ENCODE measurements around the gene SLC44A3. TPM values are rescaled to one million over a fixed set of nuclear protein-coding genes. Genes with fewer than 3 reads are reported as not detected.

Gene SLC44A3
- total and polyA plus RNA-seq, 2 of the 13 experiments (the other 11 are each of a cell fraction or from before 2014, with no cell fraction given) = 6.8 to 14.1 TPM

DNA sequence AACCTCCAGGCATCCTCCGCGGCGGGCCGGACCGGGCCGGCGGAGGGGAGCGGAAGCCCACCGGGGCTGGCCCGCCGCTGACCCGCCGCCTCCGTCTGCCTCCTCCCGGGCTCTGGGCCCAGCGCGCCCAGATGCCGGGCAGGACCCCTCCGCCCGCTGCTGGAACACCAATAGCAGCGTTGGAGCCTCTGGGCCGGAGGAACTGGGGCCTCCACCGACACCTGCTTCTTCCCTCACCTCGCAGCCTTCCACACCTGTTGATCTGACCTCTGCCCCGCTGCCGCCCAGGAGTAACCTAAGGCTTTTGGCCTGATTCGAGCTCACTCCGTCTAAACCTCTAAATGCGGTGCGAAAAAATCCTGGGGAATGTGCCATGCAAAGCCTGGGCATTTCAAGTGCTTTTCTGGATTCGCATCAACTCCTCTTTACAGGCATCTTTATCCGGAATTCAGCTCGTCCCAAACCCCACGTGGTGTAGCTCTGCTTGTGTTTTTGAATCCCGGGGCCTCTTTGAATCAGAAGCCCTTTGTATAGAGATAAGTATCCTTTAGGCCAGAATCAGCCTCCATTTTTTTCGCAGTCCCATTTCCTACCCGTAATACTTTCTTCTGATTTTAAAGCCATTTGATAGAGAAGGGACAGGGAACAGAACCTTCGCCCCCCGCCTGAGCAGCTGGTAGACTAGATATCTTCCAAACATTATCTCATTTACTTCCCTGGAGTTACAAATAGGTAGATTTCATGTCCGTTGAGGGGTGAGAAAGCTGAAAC, 107.4 kb downstream of the SLC44A3 start (continued):
- TF ChIP-seq, protein P1, sequence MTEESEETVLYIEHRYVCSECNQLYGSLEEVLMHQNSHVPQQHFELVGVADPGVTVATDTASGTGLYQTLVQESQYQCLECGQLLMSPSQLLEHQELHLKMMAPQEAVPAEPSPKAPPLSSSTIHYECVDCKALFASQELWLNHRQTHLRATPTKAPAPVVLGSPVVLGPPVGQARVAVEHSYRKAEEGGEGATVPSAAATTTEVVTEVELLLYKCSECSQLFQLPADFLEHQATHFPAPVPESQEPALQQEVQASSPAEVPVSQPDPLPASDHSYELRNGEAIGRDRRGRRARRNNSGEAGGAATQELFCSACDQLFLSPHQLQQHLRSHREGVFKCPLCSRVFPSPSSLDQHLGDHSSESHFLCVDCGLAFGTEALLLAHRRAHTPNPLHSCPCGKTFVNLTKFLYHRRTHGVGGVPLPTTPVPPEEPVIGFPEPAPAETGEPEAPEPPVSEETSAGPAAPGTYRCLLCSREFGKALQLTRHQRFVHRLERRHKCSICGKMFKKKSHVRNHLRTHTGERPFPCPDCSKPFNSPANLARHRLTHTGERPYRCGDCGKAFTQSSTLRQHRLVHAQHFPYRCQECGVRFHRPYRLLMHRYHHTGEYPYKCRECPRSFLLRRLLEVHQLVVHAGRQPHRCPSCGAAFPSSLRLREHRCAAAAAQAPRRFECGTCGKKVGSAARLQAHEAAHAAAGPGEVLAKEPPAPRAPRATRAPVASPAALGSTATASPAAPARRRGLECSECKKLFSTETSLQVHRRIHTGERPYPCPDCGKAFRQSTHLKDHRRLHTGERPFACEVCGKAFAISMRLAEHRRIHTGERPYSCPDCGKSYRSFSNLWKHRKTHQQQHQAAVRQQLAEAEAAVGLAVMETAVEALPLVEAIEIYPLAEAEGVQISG (CRISPR knock-in tag; IDR thresholded peaks at IDR 0.05) = peak; percentile 54; the same call in 1 of the 2 replicates
- no peak for TF ChIP-seq MXD4 (CRISPR knock-in tag; IDR thresholded peaks at IDR 0.05)
- TF ChIP-seq, protein P2, sequence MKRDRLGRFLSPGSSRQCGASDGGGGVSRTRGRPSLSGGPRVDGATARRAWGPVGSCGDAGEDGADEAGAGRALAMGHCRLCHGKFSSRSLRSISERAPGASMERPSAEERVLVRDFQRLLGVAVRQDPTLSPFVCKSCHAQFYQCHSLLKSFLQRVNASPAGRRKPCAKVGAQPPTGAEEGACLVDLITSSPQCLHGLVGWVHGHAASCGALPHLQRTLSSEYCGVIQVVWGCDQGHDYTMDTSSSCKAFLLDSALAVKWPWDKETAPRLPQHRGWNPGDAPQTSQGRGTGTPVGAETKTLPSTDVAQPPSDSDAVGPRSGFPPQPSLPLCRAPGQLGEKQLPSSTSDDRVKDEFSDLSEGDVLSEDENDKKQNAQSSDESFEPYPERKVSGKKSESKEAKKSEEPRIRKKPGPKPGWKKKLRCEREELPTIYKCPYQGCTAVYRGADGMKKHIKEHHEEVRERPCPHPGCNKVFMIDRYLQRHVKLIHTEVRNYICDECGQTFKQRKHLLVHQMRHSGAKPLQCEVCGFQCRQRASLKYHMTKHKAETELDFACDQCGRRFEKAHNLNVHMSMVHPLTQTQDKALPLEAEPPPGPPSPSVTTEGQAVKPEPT (CRISPR knock-in tag; IDR thresholded peaks at IDR 0.05; ENCODE audit: low read depth) = no peak

DNA sequence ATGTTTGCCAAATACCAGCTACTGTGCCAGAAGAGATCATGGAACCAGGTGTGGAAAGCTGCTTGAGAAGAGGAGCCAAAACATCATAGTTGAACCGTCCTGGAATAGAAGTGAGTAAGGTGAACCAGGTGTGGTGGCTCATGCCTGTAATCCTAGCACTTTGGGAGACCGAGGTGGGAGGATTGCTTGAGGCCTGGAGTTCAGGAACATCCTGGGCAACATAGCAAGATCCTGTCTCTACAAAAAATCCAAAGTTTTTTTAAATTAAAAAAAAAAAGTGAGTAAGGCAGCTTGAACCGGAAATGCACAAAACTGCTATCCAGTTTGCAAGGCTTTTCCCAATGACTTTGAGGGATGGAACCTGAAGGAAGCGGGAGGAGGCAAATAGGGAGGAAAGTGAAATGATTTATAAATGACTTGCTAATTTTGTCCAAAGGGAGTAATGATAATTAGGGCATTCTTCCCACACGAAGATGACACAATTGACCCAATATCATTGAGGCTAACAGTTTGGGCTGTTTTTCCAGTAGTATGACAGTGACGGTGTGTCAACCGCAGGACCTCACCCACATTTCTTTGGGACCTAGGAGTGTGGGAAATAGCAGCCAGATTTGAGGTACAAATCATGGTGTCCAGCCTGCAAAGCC, 108.3 kb downstream of the SLC44A3 start:
- Histone ChIP-seq H3K4me1 (ENCODE audit: insufficient read depth, low read length) (peaks cover 50% of the 10 kb centered on the region), H3K4me2 (ENCODE audit: low read depth, low read length) (peak overlapping the region; percentile 94), H3K9ac (ENCODE audit: insufficient read depth, low read depth, low read length) (peak overlapping the region; percentile 78), H3K36me3 (replicated peaks in 1 of 2; ENCODE audit: control insufficient read depth in 1 of 2, insufficient read depth in 2 of 2, low read length in 2 of 2) (peaks cover 0 to 6% of the 10 kb centered on the region in 2 experiments; a peak in 1 of 5 replicates), H2AFZ (ENCODE audit: low read length) (no peak overlapping the region), H3K9me3 (ENCODE audit: low read length) (no peaks in the 10 kb centered on the region), H3K79me2 (ENCODE audit: insufficient read depth, low read length) (peaks cover 73% of the 10 kb centered on the region), H3K4me3 (replicated peaks in 1 of 3; ENCODE audit: insufficient read depth in 1 of 3, low read depth in 2 of 3, low read length in 3 of 3) (peak overlapping the region; percentile 71 to 81 (median 81)), H3K27me3 (ENCODE audit: control insufficient read depth in 1 of 2, insufficient read depth in 2 of 2, low read length in 2 of 2) (no peaks in the 10 kb centered on the region; a peak in 1 of 5 replicates), H3K27ac (ENCODE audit: extremely low read length, insufficient read depth, low read length) (peak overlapping the region; percentile 95), H4K20me1 (ENCODE audit: insufficient read depth, low read length) (peaks cover 14% of the 10 kb centered on the region)
- BruUV-seq (replicated peaks) = no TSS peak
- POLR2A ChIA-PET = interaction anchor here (0.8 to 2.9 kb wide), 5 partner anchors 13 to 84 kb away, joined by 3 to 15 read pairs (median 3); no protein-coding TSS in a partner anchor
- ATAC-seq (no peak), DNase-seq (ENCODE audit: low spot score) (no peak), FAIRE-seq (no peak)
- intact Hi-C loops (cut with micrococcal nuclease; ENCODE audit: unreplicated experiment) = loop anchor here (5.0 kb wide), 1 partner anchor 304 kb away; the partner anchor contains the start of gene RWDD3
- in situ Hi-C loops (cut with HindIII; ENCODE audit: extremely low pct_ligation_motif_present, low pct_unique_long_range_greater_than_20kb) = no loop called here
- CTCF ChIA-PET (ENCODE audit: low intra/inter-chr PET ratio, low total read pairs) = no interaction called here
- 12% methylated on average over 7 of the region's 7 CpGs for WGBS (ENCODE audit: low lambda C conversion rate)
- no peak for TF ChIP-seq SCMH1 (CRISPR knock-in tag; IDR thresholded peaks at IDR 0.05; ENCODE audit: borderline replicate concordance)
- TF ChIP-seq, protein P3, sequence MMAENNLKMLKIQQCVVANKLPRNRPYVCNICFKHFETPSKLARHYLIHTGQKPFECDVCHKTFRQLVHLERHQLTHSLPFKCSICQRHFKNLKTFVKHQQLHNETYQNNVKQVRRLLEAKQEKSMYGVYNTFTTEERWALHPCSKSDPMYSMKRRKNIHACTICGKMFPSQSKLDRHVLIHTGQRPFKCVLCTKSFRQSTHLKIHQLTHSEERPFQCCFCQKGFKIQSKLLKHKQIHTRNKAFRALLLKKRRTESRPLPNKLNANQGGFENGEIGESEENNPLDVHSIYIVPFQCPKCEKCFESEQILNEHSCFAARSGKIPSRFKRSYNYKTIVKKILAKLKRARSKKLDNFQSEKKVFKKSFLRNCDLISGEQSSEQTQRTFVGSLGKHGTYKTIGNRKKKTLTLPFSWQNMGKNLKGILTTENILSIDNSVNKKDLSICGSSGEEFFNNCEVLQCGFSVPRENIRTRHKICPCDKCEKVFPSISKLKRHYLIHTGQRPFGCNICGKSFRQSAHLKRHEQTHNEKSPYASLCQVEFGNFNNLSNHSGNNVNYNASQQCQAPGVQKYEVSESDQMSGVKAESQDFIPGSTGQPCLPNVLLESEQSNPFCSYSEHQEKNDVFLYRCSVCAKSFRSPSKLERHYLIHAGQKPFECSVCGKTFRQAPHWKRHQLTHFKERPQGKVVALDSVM (CRISPR knock-in tag; IDR thresholded peaks at IDR 0.05) = peak; percentile 42; the same call in 1 of the 2 replicates
- TF ChIP-seq ZNF747 (CRISPR knock-in tag; IDR thresholded peaks at IDR 0.05; ENCODE audit: borderline replicate concordance) = 0 out of 2 replicates have a peak, but pooled peaks have one; percentile 34
- TF ChIP-seq GLI4 (CRISPR knock-in tag; IDR thresholded peaks at IDR 0.05; ENCODE audit: borderline replicate concordance) = 0 out of 2 replicates have a peak, but pooled peaks have one; percentile 34
- TF ChIP-seq NAIF1 (CRISPR knock-in tag; IDR thresholded peaks at IDR 0.05; ENCODE audit: borderline replicate concordance) = 0 out of 2 replicates have a peak, but pooled peaks have one; percentile 30
- TF ChIP-seq KAT7 (CRISPR knock-in tag; IDR thresholded peaks at IDR 0.05; ENCODE audit: borderline replicate concordance) = 0 out of 2 replicates have a peak, but pooled peaks have one; percentile 5
- no peak for TF ChIP-seq SMARCC2 (IDR thresholded peaks at IDR 0.05)
- TF ChIP-seq ZNF777 (CRISPR knock-in tag; IDR thresholded peaks at IDR 0.05) = no peak
- no peak for TF ChIP-seq ZNF383 (CRISPR knock-in tag; IDR thresholded peaks at IDR 0.05; ENCODE audit: borderline replicate concordance)
- TF ChIP-seq NR3C1 (CRISPR knock-in tag; IDR thresholded peaks at IDR 0.05) = no peak
- 0 out of 2 replicates have a peak, but pooled peaks have one; percentile 40 for TF ChIP-seq ZC3H13 (CRISPR knock-in tag; IDR thresholded peaks at IDR 0.05)

Data from HepG2 (cell line).